CD4-positive, alpha-beta T cell treated with Interleukin-6 at 100 ng/mL for 8 hours (primary cell): ENCODE results near the gene OR51F1.
"Not testable (repeated sequence)": the region's sequence is repeated elsewhere in the genome, so short reads cannot be mapped to it uniquely, and the experiment has no call there.

Experiments
- DNase-seq: peaks from one replicate; pipeline ENCODE4 v3.0.0-alpha.2; 2020; ENCODE audit warnings: mixed read lengths, low spot score

The OR51F1 gene

GRCh38 chr11:4769838-4770237 is at the start of gene OR51F1:
TSS of gene OR51F1 (minus strand) at chr11:4769938. CDS start at chr11:4769938, 0 bp downstream.
- DNase-seq = no peak

- no peak for DNase-seq
These were observed 39.5 kb upstream of the OR51F1 start for GRCh38 chr11:4809246-4809645.

GRCh38 chr11:4808476-4808875 is 38.7 kb upstream of the OR51F1 start:
- DNase-seq = no peak

GRCh38 chr11:4804280-4804679 is 34.5 kb upstream of the OR51F1 start, which contains the start of gene OR52R1:
TSS of gene OR52R1 (minus strand) at chr11:4804380. CDS start at chr11:4804380, 0 bp downstream.
- no peak for DNase-seq

DNA sequence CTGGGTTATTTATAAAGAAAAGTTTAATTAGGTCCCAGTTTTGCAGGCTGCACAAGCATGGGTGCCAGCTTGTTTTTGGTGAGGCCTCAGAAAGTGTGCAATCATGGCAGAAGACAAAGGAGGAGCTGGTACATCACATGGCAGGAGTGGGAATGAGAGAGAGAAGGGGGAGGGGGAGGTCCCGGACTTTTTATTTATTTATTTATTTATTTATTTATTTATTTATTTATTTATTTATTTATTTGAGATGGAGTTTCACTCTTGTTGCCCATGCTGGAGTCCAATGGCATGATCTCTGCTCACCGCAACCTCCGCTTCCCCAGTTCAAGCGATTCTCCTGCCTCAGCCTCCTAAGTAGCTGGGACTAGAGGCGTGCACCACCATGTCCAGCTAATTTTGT is 31.6 kb upstream of the OR51F1 start:
- not testable (repeated sequence) for DNase-seq

DNA sequence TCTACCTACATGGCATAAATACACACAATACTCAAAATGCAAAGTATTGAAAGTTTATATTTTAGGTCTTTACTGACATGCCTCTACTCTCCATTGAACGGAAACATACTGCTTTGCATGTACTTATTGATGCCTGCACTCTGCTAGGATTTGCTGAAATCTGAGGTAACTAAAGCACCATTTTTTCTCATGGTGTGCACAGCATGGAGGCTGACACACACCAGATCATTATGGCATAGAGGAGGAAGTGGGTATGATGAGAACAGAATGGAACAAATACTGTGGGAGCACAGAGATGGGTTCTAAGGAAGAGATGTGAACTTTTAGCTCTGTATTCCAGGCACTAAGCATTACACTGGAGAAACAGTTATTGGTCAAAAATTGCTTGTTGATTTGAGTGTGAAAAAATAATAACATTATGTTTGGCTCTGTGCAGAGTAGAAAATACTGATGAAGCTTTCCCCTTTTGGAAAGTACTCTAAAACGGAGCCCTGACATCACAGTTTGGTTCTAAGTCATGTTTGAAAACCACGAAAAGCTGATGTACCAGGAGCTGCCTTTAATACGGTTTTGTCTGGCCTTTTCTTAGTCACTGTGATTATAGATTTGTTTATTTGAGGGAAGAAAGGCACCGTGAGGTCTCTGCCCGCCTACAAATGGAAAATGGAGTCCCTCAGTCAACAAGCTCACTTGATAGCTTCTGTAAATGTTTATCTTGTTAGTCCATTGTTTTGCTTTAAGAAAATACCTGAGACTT is 28.9 kb upstream of the OR51F1 start:
- no peak for DNase-seq

- no peak for DNase-seq
These were observed 27.5 kb upstream of the OR51F1 start for GRCh38 chr11:4797206-4797605.

DNA sequence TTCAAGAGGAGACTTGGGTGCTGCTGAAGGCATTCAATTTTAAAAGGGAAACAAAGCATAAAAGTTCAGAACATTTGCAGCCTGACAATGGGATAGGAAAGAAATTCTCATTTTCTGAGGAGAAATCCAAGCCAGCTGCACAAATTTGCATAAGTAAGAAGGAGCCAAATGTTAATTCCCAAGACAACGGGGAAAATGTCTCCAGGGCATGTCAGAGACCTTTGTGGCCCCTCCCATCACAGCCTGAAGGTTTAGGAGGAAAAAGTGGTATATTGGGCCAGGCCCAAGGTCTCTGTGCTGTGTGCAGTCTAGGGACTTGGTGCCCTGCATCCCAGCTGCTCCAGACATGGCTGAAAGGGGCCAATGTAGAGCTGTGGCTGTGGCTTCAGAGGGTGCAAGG is 12.7 kb upstream of the OR51F1 start:
- no peak for DNase-seq

GRCh38 chr11:4768094-4768493 is 1.6 kb downstream of the OR51F1 start:
- no peak for DNase-seq

GRCh38 chr11:4766420-4767043 is 3.2 kb downstream of the OR51F1 start:
- no peak for DNase-seq

- DNase-seq = no peak
These were observed 6.6 kb downstream of the OR51F1 start for GRCh38 chr11:4763096-4763495.

DNA sequence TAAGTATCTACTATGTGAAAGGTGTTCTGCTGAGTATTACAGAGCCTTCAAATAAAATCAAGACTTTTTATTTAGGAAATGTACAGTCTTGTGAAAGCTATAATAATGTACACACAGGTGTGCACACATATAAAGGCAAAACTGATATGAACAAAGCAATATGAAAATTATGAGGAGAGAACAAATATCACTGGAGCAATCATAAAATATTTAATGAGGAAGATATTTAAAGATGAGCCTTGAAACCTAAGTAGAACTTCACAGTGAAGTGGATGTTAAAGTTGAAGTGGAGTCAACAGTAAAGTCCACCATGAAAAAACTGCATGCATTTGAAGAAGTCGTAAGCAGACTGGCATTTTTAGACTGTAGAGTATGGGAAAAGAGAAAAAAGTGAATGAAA is 18.5 kb downstream of the OR51F1 start:
- no peak for DNase-seq

DNA sequence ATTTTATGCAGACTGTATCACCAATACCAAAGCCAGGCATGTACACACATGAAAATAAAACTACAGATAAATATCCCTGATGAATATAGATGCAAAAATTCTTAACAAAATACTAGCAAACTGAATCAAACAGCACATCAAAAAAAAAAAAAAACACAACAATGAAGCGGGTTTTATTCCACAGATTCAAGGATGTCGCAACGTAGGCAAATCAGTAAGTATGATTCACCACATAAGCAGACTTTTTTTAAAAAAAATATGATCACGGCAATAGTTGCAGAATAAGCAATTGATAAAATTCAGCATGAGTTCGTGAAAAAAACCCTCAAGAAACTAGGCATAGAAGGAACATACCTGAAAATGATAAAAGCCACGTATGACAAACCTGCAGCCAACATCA is 21.3 kb downstream of the OR51F1 start:
- DNase-seq = no peak

- no peak for DNase-seq
These were observed 29.0 kb downstream of the OR51F1 start for GRCh38 chr11:4740735-4741134.

DNA sequence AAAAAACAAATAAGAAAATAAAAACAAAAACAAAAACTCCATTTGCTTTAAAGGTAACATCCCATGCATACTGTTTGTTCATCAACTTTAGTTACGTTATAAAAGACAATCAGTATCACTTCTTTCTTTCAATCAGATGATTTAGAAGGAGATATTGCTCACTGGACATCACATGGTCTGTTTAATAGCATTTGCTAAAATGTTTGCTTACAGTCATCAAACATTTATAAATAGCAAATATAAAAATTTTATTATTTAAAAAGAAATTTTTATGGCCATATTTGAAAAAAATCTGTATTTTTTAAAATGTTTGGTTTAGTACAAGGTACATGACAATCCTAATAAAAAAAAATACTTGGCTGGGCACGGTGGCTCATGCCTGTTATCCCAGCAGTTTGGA is 42.6 kb downstream of the OR51F1 start:
- DNase-seq = no peak

- DNase-seq = not testable (repeated sequence)
These were observed 46.9 kb downstream of the OR51F1 start for GRCh38 chr11:4722616-4723534.
